GM10847 (cell line): ENCODE measurements around the gene CEP170B.

Experiments used
- POLR2A ChIP-seq: IDR thresholded peaks from 2 replicates; pipeline ENCODE4 v1.6.1; 2011; ENCODE audit not compliant: insufficient read length; ENCODE audit errors: extremely low read depth

Gene CEP170B

DNA sequence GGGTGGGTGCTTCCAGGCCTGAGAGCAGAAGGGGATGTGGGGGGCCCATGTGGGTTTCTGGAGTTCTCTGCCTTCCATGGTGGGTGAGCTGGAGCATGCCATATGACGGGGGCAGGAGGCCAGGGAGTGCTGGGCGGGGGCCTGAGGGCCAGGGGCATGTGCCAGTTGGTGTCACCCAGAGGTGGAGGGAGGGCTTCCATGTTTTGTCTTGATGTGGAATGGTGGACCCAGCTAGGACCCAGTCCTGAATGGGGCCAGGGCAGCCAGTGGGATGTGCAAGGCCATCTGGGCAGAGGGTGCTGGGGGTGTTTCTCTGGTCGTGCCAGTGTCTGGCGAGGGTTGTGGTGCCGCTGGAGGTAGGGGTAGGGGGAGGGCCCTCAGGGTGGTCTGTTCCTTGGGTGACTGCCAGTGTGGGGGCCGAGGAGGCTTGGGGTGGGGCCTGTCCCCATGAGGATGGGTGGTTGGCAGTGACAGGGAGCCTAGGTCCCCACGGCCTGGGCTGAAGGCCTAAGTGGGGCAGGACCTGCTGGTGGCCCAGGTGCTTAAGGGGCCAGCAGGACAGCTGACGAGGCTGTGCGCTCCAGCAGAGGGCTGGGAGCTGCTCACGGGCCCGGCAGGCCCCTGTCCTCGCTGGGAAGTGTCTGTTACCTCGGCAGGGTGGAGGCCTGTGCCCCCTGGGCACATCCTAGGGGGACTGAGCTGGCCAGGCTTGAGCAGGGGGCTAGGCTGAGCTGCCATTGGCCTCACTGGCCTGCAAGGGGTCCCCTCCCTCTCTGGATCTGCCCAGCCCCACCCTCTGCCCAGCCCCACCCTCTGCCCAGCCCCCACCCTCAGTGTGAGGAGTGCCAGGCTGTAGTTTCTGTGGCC is 26.8 kb downstream of the CEP170B start:
- no peak for TF ChIP-seq POLR2A

- TF ChIP-seq POLR2A: no peak
These were observed 27.7 kb downstream of the CEP170B start for GRCh38 chr14:104892531-104893434.

- no peak for TF ChIP-seq POLR2A
These were observed 28.6 kb downstream of the CEP170B start for GRCh38 chr14:104893435-104894207.

DNA sequence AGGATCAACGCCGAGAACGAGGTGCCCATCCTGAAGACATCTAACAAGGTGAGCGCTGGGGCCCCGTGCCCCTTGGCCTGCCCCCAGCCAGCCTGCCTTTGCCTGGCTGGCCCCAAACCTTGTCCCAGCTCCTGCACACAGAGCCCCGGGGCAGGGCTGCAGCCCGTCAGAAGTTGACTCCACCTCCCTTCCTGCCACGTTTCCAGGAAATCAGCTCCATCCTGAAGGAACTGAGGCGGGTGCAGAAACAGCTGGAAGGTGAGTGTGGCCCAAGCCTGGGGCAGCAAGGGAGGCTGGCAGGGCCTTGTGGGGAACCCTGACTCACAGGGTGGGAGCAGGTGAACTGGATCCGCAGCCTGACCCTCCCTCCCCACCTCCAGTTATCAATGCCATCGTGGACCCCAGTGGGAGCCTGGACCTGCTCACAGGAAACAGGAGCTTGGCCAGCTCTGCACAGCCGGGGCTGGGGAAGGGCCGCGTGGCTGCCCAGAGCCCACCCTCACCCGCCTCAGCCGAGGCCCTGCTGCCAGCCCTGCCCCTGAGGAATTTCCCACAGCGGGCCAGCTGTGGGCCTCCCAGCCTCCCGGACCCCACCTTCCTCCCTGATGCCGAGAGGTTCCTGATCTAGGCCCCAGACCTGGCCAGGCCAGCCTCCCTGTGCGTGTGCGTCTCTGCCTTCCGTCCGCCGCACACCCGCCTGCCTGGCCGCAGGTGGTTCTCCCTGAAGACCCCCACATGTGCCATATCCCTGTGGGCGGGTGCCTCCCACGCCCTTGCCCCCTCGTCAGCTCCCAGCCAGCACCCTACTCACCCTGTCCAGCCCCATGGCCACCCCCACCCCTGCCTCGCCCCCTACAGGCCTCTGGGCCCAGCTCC is 29.5 kb downstream of the CEP170B start:
- TF ChIP-seq POLR2A: no peak

GRCh38 chr14:104895207-104895785 is 30.2 kb downstream of the CEP170B start:
- no peak for TF ChIP-seq POLR2A

DNA sequence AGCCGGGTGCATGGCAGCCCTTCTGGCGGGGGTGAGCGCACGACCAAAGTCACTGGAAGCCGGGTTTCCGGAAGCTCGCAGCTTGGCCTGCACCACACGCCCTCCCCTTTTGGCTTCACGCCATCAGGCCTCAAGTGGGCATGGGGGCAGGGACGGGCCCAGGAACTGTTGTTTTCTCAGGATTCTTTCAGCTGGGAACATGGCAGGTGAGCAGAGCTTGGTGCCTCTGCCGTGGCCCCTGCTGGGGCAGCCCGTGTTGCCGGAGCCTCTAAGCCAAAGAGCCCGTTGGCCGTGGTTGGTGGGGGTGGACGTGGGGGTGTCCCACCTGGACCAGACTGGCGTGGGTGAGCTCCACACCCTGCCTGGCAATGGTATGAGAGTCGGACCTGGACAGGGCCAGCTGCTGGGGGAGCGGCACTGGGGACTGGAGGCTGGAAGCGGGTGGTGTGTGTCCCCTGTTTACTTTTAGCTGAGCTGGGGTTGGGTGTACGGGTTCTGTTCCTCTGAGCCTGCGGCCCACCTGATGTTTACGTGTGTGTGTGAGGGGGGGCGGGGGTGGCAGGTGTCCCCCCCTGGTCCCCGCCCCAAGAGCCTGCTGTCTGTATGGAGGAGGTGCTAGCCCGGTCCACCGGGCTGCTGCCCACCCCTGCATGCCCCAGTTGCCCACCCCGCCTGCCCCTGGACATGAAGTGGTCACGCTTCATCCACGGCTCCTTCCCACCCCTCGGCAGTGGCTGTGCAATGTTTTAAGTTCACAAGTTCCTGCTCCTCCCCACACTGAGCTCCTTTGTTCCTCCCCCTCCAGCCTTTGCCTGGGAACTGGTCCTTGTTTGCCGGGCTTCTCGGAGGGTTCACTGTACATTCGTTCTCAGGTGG is 31.0 kb downstream of the CEP170B start:
- TF ChIP-seq POLR2A: no peak

GRCh38 chr14:104897330-104898194 is 32.5 kb downstream of the CEP170B start:
- TF ChIP-seq POLR2A: no peak

DNA sequence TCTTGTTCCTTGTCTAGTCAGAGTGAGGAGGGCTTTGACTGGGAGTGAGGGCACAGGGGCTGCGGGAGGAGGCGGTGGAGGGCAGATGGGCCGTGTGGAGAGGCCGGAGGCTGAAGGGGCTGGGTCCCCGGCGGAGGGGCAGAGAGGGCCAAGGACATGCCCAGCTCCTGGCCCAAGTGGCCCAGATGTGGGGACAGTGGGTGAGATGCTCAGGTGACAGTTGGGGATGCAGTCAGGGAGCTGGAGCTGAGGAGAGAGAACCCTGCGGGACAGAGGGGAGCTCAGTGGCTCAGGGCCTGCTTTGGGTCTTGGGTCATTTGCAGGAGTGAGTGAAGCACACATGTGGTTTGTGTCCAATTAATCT is 33.1 kb downstream of the CEP170B start:
- no peak for TF ChIP-seq POLR2A

- TF ChIP-seq POLR2A: no peak
These were observed 33.9 kb downstream of the CEP170B start for GRCh38 chr14:104898870-104899510.

DNA sequence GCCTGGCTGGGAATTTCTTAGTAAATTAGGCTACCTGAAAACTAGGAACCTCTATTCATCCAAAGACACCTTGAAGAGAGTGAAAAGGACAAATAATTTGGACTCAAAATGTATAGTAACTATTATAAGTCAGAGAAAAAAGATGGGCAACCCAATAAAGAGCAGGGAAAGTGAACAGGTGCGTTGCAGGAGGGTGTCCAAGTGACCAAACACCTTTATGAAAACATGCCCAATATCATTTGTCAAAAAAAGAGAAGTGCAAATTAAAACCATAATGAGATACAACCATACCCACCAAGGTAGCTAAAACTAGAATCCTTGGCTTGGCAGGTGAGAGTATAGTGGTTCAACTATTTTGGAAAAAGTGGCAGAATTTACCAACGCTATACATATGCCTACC is 34.7 kb downstream of the CEP170B start:
- no peak for TF ChIP-seq POLR2A

GRCh38 chr14:104900639-104901512 is 35.8 kb downstream of the CEP170B start:
- no peak for TF ChIP-seq POLR2A
